GM12801 (cell line): ENCODE results near the gene KAZALD1.

Source experiments
- CTCF ChIP-seq: IDR thresholded peaks from one replicate; pipeline ENCODE4 v1.5.1; 2011; ENCODE audit warnings: control low read depth; ENCODE audit not compliant: insufficient read length; ENCODE audit errors: extremely low read depth

Gene KAZALD1

GRCh38 chr10:101061624-101062231, at the start of gene KAZALD1:
Gene KAZALD1, plus strand, starts transcription at chr10:101061989. Its CDS starts 604 bp downstream, at chr10:101062593.
- no peak for TF ChIP-seq CTCF

GRCh38 chr10:101012525-101013364, 49.0 kb upstream of the KAZALD1 start:
- TF ChIP-seq CTCF = peak; percentile 1

GRCh38 chr10:101013365-101013825, 48.4 kb upstream of the KAZALD1 start:
- no peak for TF ChIP-seq CTCF

- peak; percentile 51 for TF ChIP-seq CTCF
Observed at GRCh38 chr10:101014230-101014884, 47.4 kb upstream of the KAZALD1 start.

GRCh38 chr10:101014966-101015581, 46.7 kb upstream of the KAZALD1 start:
- no peak for TF ChIP-seq CTCF

- TF ChIP-seq CTCF = no peak
Observed at GRCh38 chr10:101015582-101015973, 46.2 kb upstream of the KAZALD1 start.

- no peak for TF ChIP-seq CTCF
Observed at GRCh38 chr10:101016814-101017213, 45.0 kb upstream of the KAZALD1 start.
